Activated T-cell treated with anti-CD3 and anti-CD28 coated beads, Interleukin-2, amount 50 U/mL, for 72 hours (primary cell): ENCODE measurements around the gene FYB2. TPM values are rescaled to one million over a fixed set of nuclear protein-coding genes. Genes with fewer than 3 reads are reported as not detected.
A peak's percentile ranks its signal among the peaks of the same experiment; 100 is the strongest.

ENCODE experiments used
- ATAC-seq, 2 donors: fragments of 150-1000 bp; cut with Tn5 transposase; replicated peaks in 1 of 2; 2 replicates each; pipeline ENCODE4 v1.10.0; 2021; ENCODE audit warnings: moderate library complexity in 2 of 2, mild to moderate bottlenecking in 1 of 2
- DNase-seq, 2 donors: peaks; one replicate each; pipeline ENCODE4 v3.0.0; 2021 to 2022; ENCODE audit warnings: mixed read lengths in 1 of 2
- H3K27ac Mint-ChIP-seq: one replicate; pipeline ENCODE4 v1.8.0; 2022; ENCODE audit warnings: mild to moderate bottlenecking, moderate library complexity, mixed read lengths
- H3K27me3 Mint-ChIP-seq: one replicate; pipeline ENCODE4 v1.8.0; 2022; ENCODE audit warnings: low read depth, mixed read lengths
- H3K36me3 Mint-ChIP-seq, 2 donors: one replicate each; pipeline ENCODE4 v1.8.0; 2022; ENCODE audit warnings: mixed read lengths in 2 of 2, mild to moderate bottlenecking in 1 of 2; ENCODE audit not compliant: insufficient read depth in 2 of 2
- H3K4me1 Mint-ChIP-seq: one replicate; pipeline ENCODE4 v1.8.0; 2022; ENCODE audit warnings: low read depth, mixed read lengths
- H3K4me3 Mint-ChIP-seq, 2 donors: one replicate each; pipeline ENCODE4 v1.8.0; 2022; ENCODE audit warnings: mild to moderate bottlenecking in 2 of 2, mixed read lengths in 2 of 2, moderate library complexity in 2 of 2
- H3K9me3 Mint-ChIP-seq, 2 donors: one replicate each; pipeline ENCODE4 v1.8.0; 2022; ENCODE audit warnings: mixed read lengths in 2 of 2
- total RNA-seq, 2 donors: library from RNA; stranded (reverse); gene quantifications; one replicate each; pipeline ENCODE4 v1.2.3, GENCODE V29; 2022

The FYB2 gene
- total RNA-seq, 2 donors from 2014 or later: not detected

DNA sequence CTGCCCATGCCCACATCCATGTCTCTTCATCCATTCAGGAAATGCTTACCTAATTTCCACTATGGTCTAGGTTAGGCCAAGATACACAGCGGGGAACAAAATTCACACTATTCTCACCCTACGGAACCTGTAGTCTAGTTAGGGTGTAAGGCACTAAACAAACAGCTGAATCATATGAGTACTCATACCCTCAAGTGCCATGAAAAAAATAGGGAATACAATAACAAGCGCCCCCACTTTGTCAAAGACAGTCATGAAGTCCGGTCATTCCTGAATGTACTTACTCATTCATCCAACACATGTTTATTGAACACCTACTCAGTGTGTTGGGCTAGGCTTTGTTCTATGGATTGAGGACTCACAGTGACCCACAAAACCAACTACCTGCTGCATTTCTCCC lies 6.2 kb upstream of the FYB2 start:
- Mint-ChIP-seq H3K4me3 (no peak overlapping the region), H3K4me1 (no peaks in the 10 kb centered on the region), H3K36me3 (no peaks in the 10 kb centered on the region), H3K27me3 (peaks cover 26% of the 10 kb centered on the region), H3K27ac (no peak overlapping the region), H3K9me3 (no peaks in the 10 kb centered on the region)
- DNase-seq (no peak), ATAC-seq (no peak)

DNA sequence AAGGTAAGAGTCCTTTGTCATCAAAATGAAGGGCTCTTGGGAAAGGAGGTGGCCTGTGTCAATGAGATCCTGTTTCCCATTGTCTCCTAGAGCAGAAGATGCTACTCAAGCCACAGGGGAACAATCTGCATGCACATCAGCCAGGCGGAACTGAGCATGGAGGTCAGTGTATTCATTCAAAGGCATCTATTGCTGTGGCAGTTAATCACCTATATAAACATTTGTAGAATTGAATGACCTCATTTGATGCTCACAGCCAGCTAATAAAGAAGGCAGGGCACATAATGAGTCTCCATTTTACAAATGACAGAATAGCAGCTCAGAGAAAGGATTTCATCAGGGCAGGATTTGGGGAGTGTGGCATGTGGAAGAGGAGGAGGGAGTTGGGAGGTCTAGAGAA lies 5.7 kb upstream of the FYB2 start:
- Mint-ChIP-seq H3K27me3 (peaks cover 26% of the 10 kb centered on the region), H3K36me3 (no peaks in the 10 kb centered on the region), H3K4me1 (no peaks in the 10 kb centered on the region), H3K9me3 (no peaks in the 10 kb centered on the region), H3K27ac (no peak overlapping the region), H3K4me3 (no peak overlapping the region)
- no peak for DNase-seq
- no peak for ATAC-seq

DNA sequence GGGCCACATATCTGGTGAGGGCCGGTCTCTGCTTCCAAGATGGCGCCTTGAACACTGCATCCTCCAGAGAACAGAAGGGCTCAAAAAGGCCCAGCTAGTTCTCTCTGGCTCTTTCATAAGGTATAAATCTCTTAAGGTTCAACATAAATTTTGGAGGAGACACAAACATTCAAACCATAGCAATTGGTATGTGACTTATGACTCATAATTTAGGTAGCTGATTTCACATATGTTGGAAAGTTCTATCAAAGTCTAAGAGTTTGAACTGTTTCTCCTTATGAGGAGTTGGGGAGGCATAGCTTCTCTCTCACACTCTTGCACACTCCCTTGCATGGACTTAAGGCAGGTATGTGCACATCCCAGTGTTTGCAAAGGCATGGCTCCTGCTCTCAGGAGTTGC lies 5.1 kb upstream of the FYB2 start:
- Mint-ChIP-seq H3K27ac (no peak overlapping the region), H3K4me3 (no peak overlapping the region), H3K4me1 (no peaks in the 10 kb centered on the region), H3K9me3 (no peaks in the 10 kb centered on the region), H3K36me3 (no peaks in the 10 kb centered on the region), H3K27me3 (peaks cover 22% of the 10 kb centered on the region)
- no peak for ATAC-seq
- DNase-seq: no peak

DNA sequence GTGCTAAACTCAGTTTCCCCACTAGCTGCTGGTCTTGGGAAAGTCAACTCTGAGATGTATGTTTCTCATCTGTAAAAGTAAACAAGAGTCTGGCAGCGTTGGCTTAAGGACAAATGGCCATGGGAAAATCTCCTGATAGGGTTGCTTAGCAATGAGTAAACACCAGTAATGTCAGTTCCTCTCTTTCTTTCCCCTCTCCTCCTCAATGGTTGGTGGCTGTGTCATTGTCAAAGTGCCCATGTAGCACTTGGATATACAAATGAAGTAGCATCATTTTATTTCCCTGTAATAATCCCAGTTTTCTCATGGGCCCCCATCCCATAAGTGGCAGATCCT lies 2.2 kb upstream of the FYB2 start:
- no peak for ATAC-seq
- H3K27me3 Mint-ChIP-seq: peaks cover 12% of the 10 kb centered on the region
- no peak overlapping the region for H3K4me3 Mint-ChIP-seq
- peaks cover 9% of the 10 kb centered on the region for H3K4me1 Mint-ChIP-seq
- no peak for DNase-seq
- H3K9me3 Mint-ChIP-seq: no peaks in the 10 kb centered on the region
- H3K27ac Mint-ChIP-seq: no peak overlapping the region
- no peaks in the 10 kb centered on the region for H3K36me3 Mint-ChIP-seq

DNA sequence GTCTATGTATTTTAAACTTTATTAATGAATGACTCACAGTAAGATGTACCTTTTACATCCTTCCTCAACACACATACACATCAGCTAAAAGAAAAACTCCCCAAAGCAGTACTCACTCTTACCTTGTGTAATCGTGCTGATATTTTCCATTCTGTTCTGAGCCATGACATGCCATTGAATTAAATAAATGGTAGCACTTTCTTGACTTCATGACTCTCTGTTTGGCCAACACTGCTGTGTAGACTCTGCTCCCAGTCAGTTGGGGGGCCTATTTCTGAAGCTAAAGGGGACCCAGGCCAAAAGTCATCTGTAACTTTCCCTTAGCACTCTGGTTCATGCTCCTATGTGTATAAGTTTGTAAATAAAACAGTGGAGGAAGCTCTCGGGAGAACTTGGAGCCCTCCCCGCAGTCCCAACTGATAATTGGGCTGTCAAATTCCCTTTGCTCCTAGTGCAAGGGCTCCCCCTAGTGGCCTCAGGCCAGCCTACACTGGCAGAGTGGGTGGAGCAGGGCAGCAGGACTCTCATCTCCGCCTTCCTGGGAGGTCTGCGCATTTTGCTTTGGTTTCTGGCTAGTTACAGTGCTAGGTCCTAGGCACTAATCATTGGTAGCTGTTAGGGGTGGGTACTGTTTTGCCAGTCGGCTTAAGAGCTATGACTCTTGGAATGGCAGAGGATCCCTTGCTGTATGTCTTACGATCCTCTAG lies 1.7 kb upstream of the FYB2 start:
- Mint-ChIP-seq H3K27me3 (peaks cover 9% of the 10 kb centered on the region), H3K9me3 (no peaks in the 10 kb centered on the region), H3K4me3 (no peak overlapping the region), H3K27ac (no peak overlapping the region), H3K4me1 (peaks cover 12% of the 10 kb centered on the region), H3K36me3 (no peaks in the 10 kb centered on the region)
- ATAC-seq: peak; percentile 58 to 66
- peak; percentile 72 to 83 for DNase-seq

DNA sequence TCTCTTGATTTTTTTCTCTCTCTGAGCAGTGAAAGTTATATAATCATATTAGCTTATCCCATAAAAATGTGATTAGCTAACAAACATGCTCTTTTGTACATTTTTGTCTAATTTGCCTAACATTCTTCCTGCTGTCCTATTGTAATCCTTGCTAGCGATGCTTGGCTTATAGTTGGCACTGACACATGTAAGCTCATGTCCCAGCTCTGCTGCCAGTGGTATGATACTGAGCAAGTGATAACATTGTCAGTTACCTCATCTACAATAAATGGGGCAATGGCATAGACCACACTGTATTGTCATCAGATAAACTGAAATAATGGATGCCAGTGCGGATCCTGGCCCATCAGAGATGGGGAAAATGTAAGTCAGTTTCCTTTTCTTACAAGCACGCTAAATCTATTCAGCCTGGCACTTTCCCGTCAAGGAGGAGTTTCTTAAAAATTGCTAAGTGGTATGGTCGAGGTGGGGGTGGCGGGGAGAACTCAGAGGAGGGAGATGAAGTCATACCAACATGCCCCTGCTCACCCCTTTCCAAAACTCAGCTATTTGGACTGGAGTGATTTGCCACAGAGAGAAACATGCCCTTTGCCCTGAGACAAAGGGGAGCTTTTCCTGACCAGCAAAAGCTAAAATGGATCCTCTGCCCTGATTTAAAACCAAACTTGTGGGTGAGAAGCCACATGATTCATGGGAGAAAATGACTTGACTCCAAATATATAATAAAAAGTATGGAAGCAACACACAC lies 1.3 kb downstream of the FYB2 start:
- Mint-ChIP-seq H3K27ac (no peak overlapping the region), H3K36me3 (no peaks in the 10 kb centered on the region), H3K4me1 (peaks cover 12% of the 10 kb centered on the region), H3K9me3 (peaks cover 4% of the 10 kb centered on the region in 2 donors), H3K27me3 (peaks cover 20% of the 10 kb centered on the region), H3K4me3 (no peak overlapping the region)
- ATAC-seq: no peak
- no peak for DNase-seq

DNA sequence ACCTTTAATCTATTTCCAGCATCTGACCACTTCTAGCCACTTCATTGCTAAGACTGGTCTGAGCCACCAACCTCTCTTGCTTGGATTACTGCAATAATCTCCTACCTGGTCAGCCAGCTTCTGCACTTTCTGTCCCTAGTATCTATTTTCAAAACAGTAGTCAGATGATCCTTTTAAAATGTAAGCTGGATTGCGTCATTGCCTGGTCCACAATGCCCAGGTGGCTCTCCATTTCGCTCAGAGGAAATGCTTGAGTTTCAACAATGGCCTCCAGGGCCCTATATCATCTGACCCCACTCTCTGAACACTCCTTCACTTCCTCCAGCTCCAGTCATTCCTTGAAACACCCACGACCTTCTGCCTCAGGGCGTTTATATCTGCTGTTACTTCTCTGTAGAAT lies 2.3 kb downstream of the FYB2 start:
- Mint-ChIP-seq H3K27ac (no peak overlapping the region), H3K27me3 (peaks cover 26% of the 10 kb centered on the region), H3K4me3 (peak overlapping the region in 1 of 2 donors; percentile 16), H3K9me3 (peaks cover 4% of the 10 kb centered on the region in 2 donors), H3K36me3 (no peaks in the 10 kb centered on the region), H3K4me1 (peaks cover 12% of the 10 kb centered on the region)
- ATAC-seq (peak; percentile 47 to 59), DNase-seq (peak; percentile 1 to 5)

DNA sequence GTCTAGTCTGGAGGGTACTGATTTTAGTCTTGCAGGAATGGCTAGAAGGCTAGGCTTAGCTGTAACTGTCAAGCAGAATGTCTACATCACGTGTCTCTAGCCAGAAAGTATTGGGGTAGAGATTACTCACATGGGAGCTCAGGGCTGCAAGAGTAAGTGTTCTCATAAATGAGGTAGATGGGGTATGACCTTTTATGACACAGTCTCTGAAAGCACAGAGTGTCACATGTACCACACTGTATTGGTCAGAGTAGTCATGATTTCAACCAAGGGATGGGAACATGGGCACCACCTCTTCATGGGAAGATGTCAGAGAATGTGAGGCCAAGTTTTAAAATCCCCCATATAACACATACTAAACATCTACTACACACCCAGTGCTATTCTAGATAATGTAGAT lies 2.9 kb downstream of the FYB2 start:
- no peak overlapping the region for H3K27ac Mint-ChIP-seq
- peaks cover 12% of the 10 kb centered on the region for H3K4me1 Mint-ChIP-seq
- DNase-seq (no peak), ATAC-seq (peak; percentile 65 to 81)
- peaks cover 4% of the 10 kb centered on the region in 2 donors for H3K9me3 Mint-ChIP-seq
- H3K4me3 Mint-ChIP-seq: no peak overlapping the region
- no peaks in the 10 kb centered on the region for H3K36me3 Mint-ChIP-seq
- peaks cover 26% of the 10 kb centered on the region for H3K27me3 Mint-ChIP-seq

DNA sequence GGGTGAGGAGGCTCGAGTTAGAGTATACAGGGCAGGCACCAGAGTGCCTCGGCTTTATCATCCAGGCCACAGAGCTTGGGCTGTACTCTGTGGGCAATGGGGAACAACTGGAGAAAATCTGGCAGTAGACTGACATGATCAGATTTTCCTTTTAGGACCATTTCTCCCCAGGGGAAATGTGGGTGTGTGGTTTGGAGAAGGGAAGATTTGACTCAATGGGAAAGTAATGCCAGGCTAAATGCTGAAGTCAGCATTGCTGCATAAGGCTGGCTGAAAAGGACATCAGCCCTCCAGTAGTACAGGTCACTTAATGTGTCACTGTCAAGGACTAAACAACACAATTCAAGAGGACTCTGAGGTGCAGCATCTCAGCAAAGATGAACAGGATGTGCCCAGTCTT lies 5.0 kb downstream of the FYB2 start:
- DNase-seq: no peak
- no peak for ATAC-seq
- Mint-ChIP-seq H3K27ac (no peak overlapping the region), H3K36me3 (no peaks in the 10 kb centered on the region), H3K9me3 (peaks cover 4% of the 10 kb centered on the region in 2 donors), H3K27me3 (peaks cover 26% of the 10 kb centered on the region), H3K4me3 (no peak overlapping the region), H3K4me1 (peaks cover 12% of the 10 kb centered on the region)

DNA sequence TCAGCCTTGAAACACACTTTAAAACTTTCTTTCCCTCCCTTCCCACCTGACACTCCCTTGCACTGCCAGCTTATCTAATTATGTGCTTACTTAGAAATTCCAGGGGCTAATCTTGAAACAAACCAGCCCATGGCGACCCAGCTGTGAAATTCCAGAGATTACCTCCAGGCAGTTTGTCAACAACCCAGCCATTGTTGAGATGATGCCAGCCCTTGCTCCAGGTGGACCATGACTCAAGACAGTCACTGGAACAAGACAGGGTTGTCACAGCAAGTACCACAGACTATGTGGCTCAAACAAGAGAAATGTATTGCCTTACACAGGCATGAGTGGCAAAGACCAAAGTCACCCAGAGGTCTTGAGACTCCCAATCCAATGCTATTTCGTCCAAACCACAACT lies 7.9 kb downstream of the FYB2 start:
- DNase-seq: no peak
- Mint-ChIP-seq H3K27me3 (peaks cover 31% of the 10 kb centered on the region), H3K9me3 (peaks cover 4% of the 10 kb centered on the region in 2 donors), H3K36me3 (no peaks in the 10 kb centered on the region), H3K4me3 (no peak overlapping the region), H3K4me1 (peaks cover 1% of the 10 kb centered on the region), H3K27ac (no peak overlapping the region)
- no peak for ATAC-seq

DNA sequence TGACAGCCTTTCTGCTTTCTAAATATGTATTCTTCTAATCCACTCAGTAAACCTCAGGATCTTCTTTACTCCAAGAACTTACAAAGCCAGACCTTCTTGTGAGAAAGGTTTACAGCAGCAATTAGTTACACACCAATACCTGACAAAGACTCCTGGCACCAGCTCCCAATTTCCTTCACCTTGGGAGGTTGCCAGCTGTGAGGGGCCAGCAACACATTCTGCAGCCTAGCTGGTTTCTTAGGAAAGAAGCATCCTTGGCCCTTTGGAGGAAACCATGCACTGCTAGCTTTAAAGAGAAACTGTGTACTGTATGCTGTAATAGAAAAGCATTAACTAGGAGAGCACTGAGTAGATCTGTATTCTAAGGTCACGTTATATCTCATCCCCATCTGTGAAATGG lies 10.8 kb downstream of the FYB2 start:
- H3K27ac Mint-ChIP-seq: no peak overlapping the region
- no peaks in the 10 kb centered on the region for H3K36me3 Mint-ChIP-seq
- no peak for DNase-seq
- no peaks in the 10 kb centered on the region for H3K4me1 Mint-ChIP-seq
- peaks cover 22% of the 10 kb centered on the region for H3K27me3 Mint-ChIP-seq
- peaks cover 2 to 3% of the 10 kb centered on the region in 2 donors for H3K9me3 Mint-ChIP-seq
- ATAC-seq: no peak
- no peak overlapping the region for H3K4me3 Mint-ChIP-seq

DNA sequence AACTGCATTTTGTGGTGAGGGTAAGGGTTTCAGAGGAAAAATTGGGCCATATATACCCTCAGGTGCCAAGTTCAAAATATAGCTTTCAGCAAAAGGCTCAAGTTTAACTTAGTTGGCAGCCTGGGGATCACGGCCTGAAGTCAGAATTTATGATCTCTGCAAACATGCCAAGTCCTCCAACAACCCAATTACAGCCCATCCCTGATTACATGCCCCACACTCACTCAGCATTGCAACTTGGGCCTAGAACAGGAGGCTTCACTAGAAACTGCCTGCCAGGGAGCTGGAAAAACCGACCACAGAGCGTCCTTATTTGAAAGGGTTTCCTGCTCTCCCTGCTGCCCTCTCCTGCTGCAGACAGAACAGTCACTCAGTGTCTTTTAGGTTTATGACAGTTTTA lies 12.4 kb downstream of the FYB2 start:
- peaks cover 11% of the 10 kb centered on the region for H3K27me3 Mint-ChIP-seq

DNA sequence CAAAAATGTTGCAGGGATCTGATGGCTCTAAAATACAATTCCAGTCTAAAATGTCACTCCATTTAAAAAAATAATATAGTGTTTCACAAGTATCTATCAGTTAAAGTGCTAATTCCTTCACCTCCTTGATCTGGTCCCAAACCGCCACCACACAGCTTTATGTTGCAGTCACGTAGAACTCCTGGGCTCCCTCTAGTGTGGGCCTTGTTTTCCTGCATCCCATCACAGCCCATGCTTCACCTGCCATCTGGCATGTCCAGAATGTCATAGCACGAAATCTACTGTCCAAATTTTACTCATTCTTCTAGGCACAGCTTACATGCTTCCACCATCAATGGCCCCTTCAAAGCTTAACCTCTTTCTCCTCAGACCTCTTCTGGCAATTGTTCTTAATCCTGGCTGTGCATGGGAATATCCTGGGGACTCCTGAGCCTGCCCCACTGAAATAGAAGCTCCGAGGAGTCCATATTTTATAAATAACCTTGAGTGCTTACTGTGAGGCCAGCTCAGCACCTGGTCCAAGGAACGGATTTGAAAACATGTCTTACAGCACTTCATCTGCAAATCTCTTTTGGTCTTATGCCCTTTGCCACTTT lies 15.5 kb downstream of the FYB2 start:
- no peak overlapping the region for H3K27ac Mint-ChIP-seq
- H3K4me3 Mint-ChIP-seq: no peak overlapping the region
- no peaks in the 10 kb centered on the region for H3K4me1 Mint-ChIP-seq
- H3K9me3 Mint-ChIP-seq: peaks cover 2 to 3% of the 10 kb centered on the region in 2 donors
- DNase-seq: peak in 1 of 2 donors; percentile 9
- peaks cover 11% of the 10 kb centered on the region for H3K27me3 Mint-ChIP-seq
- no peaks in the 10 kb centered on the region for H3K36me3 Mint-ChIP-seq
- ATAC-seq: no peak

More for the DNA sequence above, 12.4 kb downstream of the FYB2 start:
- Mint-ChIP-seq H3K9me3 (peaks cover 2 to 3% of the 10 kb centered on the region in 2 donors), H3K36me3 (no peaks in the 10 kb centered on the region), H3K4me3 (no peak overlapping the region), H3K27ac (no peak overlapping the region), H3K4me1 (no peaks in the 10 kb centered on the region)
- ATAC-seq (no peak), DNase-seq (no peak)
